ENCODE measurements around the gene NPAS3.

- TF ChIP-seq CTCF (IDR thresholded peaks at IDR 0.05): no peak
- TF ChIP-seq POLR2A (IDR thresholded peaks at IDR 0.05): no peak
These were observed 25.0 kb upstream of the NPAS3 start for GRCh38 chr14:32913725-32914124.

Measured in uterus (tissue), 2 donors.